Measurements from ENCODE around the gene SCNN1G.

Gene SCNN1G

GRCh38 chr16:23256440-23256839, 73.9 kb downstream of the SCNN1G start:
- DNase-seq: no peak

DNA sequence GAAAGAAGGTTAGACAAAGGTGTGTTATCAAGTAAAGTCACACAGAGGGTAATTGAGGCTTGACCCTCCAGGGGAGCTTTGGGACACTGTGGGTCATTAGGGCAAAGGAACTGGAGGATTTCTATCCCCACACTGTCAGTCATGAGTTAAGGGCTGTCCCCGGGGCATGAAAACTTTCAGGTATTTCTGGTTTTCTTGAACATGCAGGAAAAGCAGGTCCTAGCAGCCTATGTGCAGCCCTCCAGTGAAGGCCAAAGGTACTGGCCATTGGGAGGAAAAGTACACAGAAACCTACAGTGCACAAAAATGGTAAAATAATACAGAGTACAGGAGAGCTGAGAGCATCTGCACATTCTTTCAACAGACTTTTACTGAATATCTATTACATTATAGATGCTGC, 75.1 kb downstream of the SCNN1G start:
- DNase-seq: no peak

GRCh38 chr16:23258919-23259237, 76.3 kb downstream of the SCNN1G start:
- no peak for DNase-seq

Data from NCI-H2171 treated with DMSO at 0.1 percent for 48 hours (cell line).